Lower lobe of right lung (tissue), 2 donors: ENCODE measurements around the gene BST2. TPM values are rescaled to one million over a fixed set of nuclear protein-coding genes. Genes with fewer than 3 reads are reported as not detected.

Experiments used
- ATAC-seq, 2 donors: fragments of 200-7000 bp; cut with Tn5 transposase; one replicate each; pipeline ENCODE4 v1.9.1; 2020 to 2022; ENCODE audit warnings: mild to moderate bottlenecking in 2 of 2, moderate library complexity in 2 of 2
- DNase-seq: peaks from one replicate; pipeline ENCODE4 v3.0.0-alpha.2; 2020
- H3K27ac ChIP-seq: fragments of 200-600 bp; one replicate; pipeline ENCODE4 v1.8.0; 2022
- H3K27me3 ChIP-seq: fragments of 200-600 bp; one replicate; pipeline ENCODE4 v1.8.0; 2022; ENCODE audit warnings: low read depth
- H3K36me3 ChIP-seq: fragments of 200-600 bp; one replicate; pipeline ENCODE4 v1.8.0; 2022; ENCODE audit warnings: mild to moderate bottlenecking
- H3K4me1 ChIP-seq: fragments of 200-600 bp; one replicate; pipeline ENCODE4 v1.8.0; 2022
- H3K4me3 ChIP-seq: fragments of 200-600 bp; one replicate; pipeline ENCODE4 v1.8.0; 2022; ENCODE audit warnings: mild to moderate bottlenecking
- H3K9me3 ChIP-seq: fragments of 200-600 bp; one replicate; pipeline ENCODE4 v1.8.0; 2022
- CTCF ChIP-seq: fragments of 200-600 bp; IDR thresholded peaks from one replicate; pipeline ENCODE4 v1.8.0; 2022; ENCODE audit warnings: antibody characterized with exemption, mild to moderate bottlenecking
- intact Hi-C: fragments of 100-400 bp; cut with DNase I; formaldehyde crosslinking; loops from one replicate; pipeline ENCODE4 v1.11.0; 2022
- total RNA-seq: library from RNA; stranded (reverse); fragmentation: NEBNext Ultra II Directional; extraction: Animal tissue kit (Norgen Biotek cat#: 25700); gene quantifications from one replicate; pipeline ENCODE4 v1.2.1, GENCODE V29; 2021
- donor health status: DM: no; HTN: yes; CAD: no; lungs with severe emphysema.

BST2 gene
- total RNA-seq, 1 donor from 2014 or later, result 165 TPM

GRCh38 chr19:17435218-17435617 is 29.8 kb upstream of the BST2 start:
- H3K36me3 ChIP-seq, result no peaks in the 10 kb centered on the region
- no peaks in the 10 kb centered on the region for H3K4me1 ChIP-seq
- H3K4me3 ChIP-seq, result no peak overlapping the region
- no peaks in the 10 kb centered on the region for H3K9me3 ChIP-seq
- H3K27me3 ChIP-seq, result no peaks in the 10 kb centered on the region
- DNase-seq, result no peak
- intact Hi-C loops, result no loop called here
- ATAC-seq, result no peak
- TF ChIP-seq CTCF, result no peak
- no peak overlapping the region for H3K27ac ChIP-seq

GRCh38 chr19:17431417-17431816 is 26.0 kb upstream of the BST2 start:
- no peak for DNase-seq
- Histone ChIP-seq H3K4me1 (no peaks in the 10 kb centered on the region), H3K9me3 (no peaks in the 10 kb centered on the region), H3K4me3 (no peak overlapping the region), H3K27me3 (no peaks in the 10 kb centered on the region), H3K36me3 (no peaks in the 10 kb centered on the region), H3K27ac (no peak overlapping the region)
- TF ChIP-seq CTCF, result no peak
- no peak for ATAC-seq
- intact Hi-C loops, result no loop called here

GRCh38 chr19:17429641-17430113 is 24.2 kb upstream of the BST2 start:
- no peak for DNase-seq
- no peak for TF ChIP-seq CTCF
- Histone ChIP-seq H3K36me3 (no peaks in the 10 kb centered on the region), H3K27me3 (no peaks in the 10 kb centered on the region), H3K4me3 (no peak overlapping the region), H3K4me1 (no peaks in the 10 kb centered on the region), H3K9me3 (no peaks in the 10 kb centered on the region), H3K27ac (no peak overlapping the region)
- no peak for ATAC-seq
- intact Hi-C loops, result no loop called here

- Histone ChIP-seq H3K9me3 (no peaks in the 10 kb centered on the region), H3K27me3 (no peaks in the 10 kb centered on the region), H3K36me3 (peaks cover 12% of the 10 kb centered on the region), H3K4me1 (peaks cover 8% of the 10 kb centered on the region), H3K4me3 (no peak overlapping the region), H3K27ac (no peak overlapping the region)
- intact Hi-C loops, result no loop called here
- DNase-seq (no peak), ATAC-seq (peak in 1 of 2 donors; percentile 26)
- peak; percentile 21 for TF ChIP-seq CTCF
These were observed 19.4 kb upstream of the BST2 start for GRCh38 chr19:17424743-17425365.

- Histone ChIP-seq H3K27ac (no peak overlapping the region), H3K36me3 (peaks cover 12% of the 10 kb centered on the region), H3K4me3 (no peak overlapping the region), H3K4me1 (peaks cover 14% of the 10 kb centered on the region), H3K9me3 (no peaks in the 10 kb centered on the region), H3K27me3 (no peaks in the 10 kb centered on the region)
- intact Hi-C loops, result no loop called here
- no peak for ATAC-seq
- DNase-seq, result no peak
- no peak for TF ChIP-seq CTCF
These were observed 18.2 kb upstream of the BST2 start for GRCh38 chr19:17423429-17424208.
